OCI-LY3 (cell line): ENCODE data around the gene NCAM2.

Experiments
- CTCF ChIP-seq: fragments of 200-600, 300-600 bp; sonication (generic); IDR thresholded peaks from 2 replicates; pipeline ENCODE4 v1.5.1; 2014; ENCODE audit warnings: antibody characterized with exemption, low read length, low read depth
- EZH2phosphoT487 ChIP-seq: fragments of 200-600 bp; shearing (Covaris generic); IDR thresholded peaks from 2 replicates; pipeline ENCODE4 v1.6.1; 2018; ENCODE audit warnings: antibody characterized with exemption, mixed run types, low read depth

- TF ChIP-seq CTCF (no peak), EZH2phosphoT487 (no peak)
These were observed 214 bp downstream of the NCAM2 start for GRCh38 chr21:20998456-20998789.
